HG03354 (cell line): Measurements from ENCODE around the gene RNASE12.
A peak's percentile ranks its signal among the peaks of the same experiment; 100 is the strongest.
"Not testable (repeated sequence)": the region's sequence is repeated elsewhere in the genome, so short reads cannot be mapped to it uniquely, and the experiment has no call there.

Experiments
- ATAC-seq: cut with Tn5 transposase; IDR thresholded peaks from one replicate; pipeline ENCODE4 v1.9.1; 2021; ENCODE audit warnings: mild to moderate bottlenecking; ENCODE audit not compliant: unreplicated experiment, poor library complexity, severe bottlenecking

RNASE12 gene

GRCh38 chr14:20614038-20614840, 23.1 kb upstream of the RNASE12 start:
- ATAC-seq, result peak; percentile 2

GRCh38 chr14:20613094-20614037, 22.2 kb upstream of the RNASE12 start:
- peak; percentile 71 for ATAC-seq

GRCh38 chr14:20612403-20612802, 21.2 kb upstream of the RNASE12 start:
- ATAC-seq, result peak; percentile 18

GRCh38 chr14:20611277-20611676, 20.1 kb upstream of the RNASE12 start:
- no peak for ATAC-seq

GRCh38 chr14:20610002-20610765, 19.0 kb upstream of the RNASE12 start:
- peak; percentile 16 for ATAC-seq

GRCh38 chr14:20609215-20610001, 18.2 kb upstream of the RNASE12 start:
- peak; percentile 22 for ATAC-seq

- ATAC-seq, result no peak
Measured at GRCh38 chr14:20608383-20609110, 17.4 kb upstream of the RNASE12 start.

- no peak for ATAC-seq
Measured at GRCh38 chr14:20607617-20608016, 16.4 kb upstream of the RNASE12 start.

- no peak for ATAC-seq
Measured at GRCh38 chr14:20606902-20607242, 15.7 kb upstream of the RNASE12 start.

- ATAC-seq, result no peak
Measured at GRCh38 chr14:20606190-20606901, 15.2 kb upstream of the RNASE12 start.

- ATAC-seq, result no peak
Measured at GRCh38 chr14:20603813-20604690, 12.9 kb upstream of the RNASE12 start.

- ATAC-seq, result no peak
Measured at GRCh38 chr14:20602583-20602982, 11.4 kb upstream of the RNASE12 start.

GRCh38 chr14:20601522-20601921, 10.3 kb upstream of the RNASE12 start:
- no peak for ATAC-seq

- ATAC-seq, result no peak
Measured at GRCh38 chr14:20597108-20597507, 5.9 kb upstream of the RNASE12 start.

GRCh38 chr14:20595726-20596125, 4.5 kb upstream of the RNASE12 start:
- ATAC-seq, result not testable (repeated sequence)

GRCh38 chr14:20592574-20592973, 1.4 kb upstream of the RNASE12 start:
- no peak for ATAC-seq

GRCh38 chr14:20587489-20588154, 3.6 kb downstream of the RNASE12 start, which contains the start of gene RNASE11:
Gene RNASE11, minus strand, starts transcription at chr14:20588001.
- ATAC-seq, result no peak
